Body of pancreas (tissue), 4 donors: ENCODE measurements around the gene CPNE5. TPM values are rescaled to one million over a fixed set of nuclear protein-coding genes. Genes with fewer than 3 reads are reported as not detected.

Source experiments
- ATAC-seq: fragments of 150-250 bp; one replicate; pipeline ENCODE4 v1.9.1; 2016
- DNase-seq, 4 donors: peaks; one replicate each; pipeline ENCODE4 v3.0.0-alpha.2; 2019
- H3K27ac ChIP-seq, 4 donors: fragments of 200-600 bp; sonication (generic); 1 replicate in 3 of 4; 2 replicates in 1 of 4; pipeline versions ENCODE4 v1.5.1 to v1.6.1; 2016 to 2019; ENCODE audit warnings: mild to moderate bottlenecking in 1 of 4, mixed read lengths in 1 of 4, moderate library complexity in 1 of 4
- H3K27me3 ChIP-seq, 2 donors: fragments of 200-600 bp; sonication (generic); one replicate each; pipeline ENCODE4 v1.6.0; 2016; ENCODE audit warnings: mild to moderate bottlenecking in 1 of 2
- H3K36me3 ChIP-seq, 2 donors: fragments of 200-600 bp; sonication (generic); replicated peaks in 1 of 2; 2 replicates each; pipeline ENCODE4 v1.5.1; 2016; ENCODE audit warnings: low read depth in 2 of 2; ENCODE audit not compliant: insufficient read depth in 1 of 2
- H3K4me1 ChIP-seq: fragments of 200-600 bp; sonication (generic); one replicate; pipeline ENCODE4 v1.6.0; 2016
- H3K4me3 ChIP-seq, 2 donors: fragments of 200-600 bp; sonication (generic); 1 replicate in 1 of 2; 2 replicates in 1 of 2; pipeline ENCODE4 v1.5.1; 2016 to 2019
- H3K9me3 ChIP-seq, 3 donors: fragments of 200-600 bp; sonication (generic); 1 replicate in 2 of 3; 2 replicates in 1 of 3; pipeline ENCODE4 v1.5.1; 2016
- CTCF ChIP-seq, 7 experiments: fragments of 450-650 bp in 4 of 7; fragments of 200-600 bp in 3 of 7; sonication (generic) in 3 of 7; IDR thresholded peaks; one replicate each; pipeline ENCODE4 v1.5.1; 2016 to 2019; ENCODE audit warnings: antibody characterized with exemption in 7 of 7
- POLR2A ChIP-seq, 3 donors: fragments of 450-650 bp; IDR thresholded peaks; one replicate each; pipeline ENCODE4 v1.6.1; 2016; ENCODE audit warnings: antibody characterized with exemption in 3 of 3, mild to moderate bottlenecking in 2 of 3
- WGBS, 2 donors: methylation state at CpG; one replicate each; pipeline ENCODE4 v1.1.5; 2017; 5-methylcytosine and 5-hydroxymethylcytosine counted together
- intact Hi-C: fragments of 100-400 bp; cut with DNase I; formaldehyde crosslinking; loops from one replicate; pipeline ENCODE4 v1.15.1; 2023
- total RNA-seq, 2 donors: library from RNA; depleted of rRNA; stranded (reverse); fragments of >200 nt; gene quantifications; one replicate each; pipeline ENCODE4 v1.1.0, GENCODE V29; 2016

Gene CPNE5
- total RNA-seq, 2 donors from 2014 or later: 0.78 TPM; not detected in 1

GRCh38 chr6:36769183-36769675 is 70.0 kb downstream of the CPNE5 start:
- Histone ChIP-seq H3K36me3 (no peaks in the 10 kb centered on the region), H3K4me1 (peaks cover 12% of the 10 kb centered on the region), H3K27ac (no peak overlapping the region), H3K4me3 (no peak overlapping the region), H3K27me3 (no peaks in the 10 kb centered on the region), H3K9me3 (no peaks in the 10 kb centered on the region)
- ATAC-seq: no peak
- WGBS, 2 donors: 42 to 68% methylated on average over 3 to 7 of the region's 7 CpGs
- DNase-seq: no peak
- TF ChIP-seq CTCF (IDR thresholded peaks at IDR 0.05) (no peak), POLR2A (IDR thresholded peaks at IDR 0.05) (no peak)
- intact Hi-C loops: loop anchor here (5.0 to 10.0 kb wide), 3 partner anchors 83 to 436 kb away; partner anchors contain the start of gene PIM1

- H3K9me3 ChIP-seq: no peaks in the 10 kb centered on the region
- no peak overlapping the region for H3K4me3 ChIP-seq
- intact Hi-C loops: loop anchor here (5.0 to 10.0 kb wide), 3 partner anchors 86 to 438 kb away; partner anchors contain the start of gene PIM1
- TF ChIP-seq CTCF (IDR thresholded peaks at IDR 0.05) (no peak), POLR2A (IDR thresholded peaks at IDR 0.05) (no peak)
- H3K4me1 ChIP-seq: peaks cover 12% of the 10 kb centered on the region
- WGBS, 2 donors: 70 to 84% methylated on average over 10 of the region's 10 CpGs
- no peaks in the 10 kb centered on the region for H3K36me3 ChIP-seq
- no peak overlapping the region for H3K27ac ChIP-seq
- DNase-seq (no peak), ATAC-seq (no peak)
- H3K27me3 ChIP-seq: no peaks in the 10 kb centered on the region
Measured at GRCh38 chr6:36766399-36766945, 72.8 kb downstream of the CPNE5 start.

GRCh38 chr6:36765594-36766398 is 73.4 kb downstream of the CPNE5 start:
- Histone ChIP-seq H3K4me1 (peaks cover 12% of the 10 kb centered on the region), H3K9me3 (no peaks in the 10 kb centered on the region), H3K36me3 (no peaks in the 10 kb centered on the region), H3K27me3 (no peaks in the 10 kb centered on the region), H3K27ac (no peak overlapping the region), H3K4me3 (no peak overlapping the region)
- intact Hi-C loops: loop anchor here (5.0 to 10.0 kb wide), 3 partner anchors 87 to 439 kb away; partner anchors contain the start of gene PIM1
- 25 to 52% methylated on average over 12 to 13 of the region's 17 CpGs for WGBS, 2 donors
- ATAC-seq: peak; percentile 85
- TF ChIP-seq POLR2A (IDR thresholded peaks at IDR 0.05): no peak
- peak; percentile 71 to 96 (median 91) for TF ChIP-seq CTCF (IDR thresholded peaks at IDR 0.05)
- peak; percentile 86 to 90 (median 88) for DNase-seq

GRCh38 chr6:36765190-36765589 is 74.1 kb downstream of the CPNE5 start:
- Histone ChIP-seq H3K4me1 (peaks cover 12% of the 10 kb centered on the region), H3K27ac (no peak overlapping the region), H3K27me3 (no peaks in the 10 kb centered on the region), H3K9me3 (no peaks in the 10 kb centered on the region), H3K36me3 (no peaks in the 10 kb centered on the region), H3K4me3 (no peak overlapping the region)
- no peak for DNase-seq
- WGBS, 2 donors: 65 to 73% methylated on average over 5 to 7 of the region's 10 CpGs
- no peak for ATAC-seq
- intact Hi-C loops: loop anchor here (5.0 to 10.0 kb wide), 3 partner anchors 87 to 440 kb away; partner anchors contain the start of gene PIM1
- TF ChIP-seq POLR2A (IDR thresholded peaks at IDR 0.05) (no peak), CTCF (IDR thresholded peaks at IDR 0.05) (no peak)
